NCI-H2171 treated with DMSO at 0.1 percent for 48 hours (cell line): ENCODE data around the gene VTI1A.
"Not testable (repeated sequence)": the region's sequence is repeated elsewhere in the genome, so short reads cannot be mapped to it uniquely, and the experiment has no call there.

ENCODE experiments used
- DNase-seq: peaks from one replicate; lab custom pipeline; 2025; lab: John Stamatoyannopoulos, UW

VTI1A gene

GRCh38 chr10:112835944-112836451, 389.0 kb downstream of the VTI1A start:
- DNase-seq = no peak

- no peak for DNase-seq
Measured at GRCh38 chr10:112838784-112839481, 391.9 kb downstream of the VTI1A start.

GRCh38 chr10:112839928-112840654, 393.1 kb downstream of the VTI1A start:
- DNase-seq = no peak

GRCh38 chr10:112841549-112841948, 394.5 kb downstream of the VTI1A start:
- no peak for DNase-seq

GRCh38 chr10:112842832-112843360, 395.9 kb downstream of the VTI1A start:
- DNase-seq = no peak

- DNase-seq = no peak
Measured at GRCh38 chr10:112843623-112844022, 396.6 kb downstream of the VTI1A start.

- DNase-seq = no peak
Measured at GRCh38 chr10:112844681-112845544, 397.9 kb downstream of the VTI1A start.

GRCh38 chr10:112847778-112848177, 400.8 kb downstream of the VTI1A start:
- DNase-seq = no peak

- DNase-seq = no peak
Measured at GRCh38 chr10:112848228-112848627, 401.2 kb downstream of the VTI1A start.

- DNase-seq = no peak
Measured at GRCh38 chr10:112848868-112849430, 401.9 kb downstream of the VTI1A start.

GRCh38 chr10:112849546-112849945, 402.5 kb downstream of the VTI1A start:
- no peak for DNase-seq

GRCh38 chr10:112851181-112851580, 404.2 kb downstream of the VTI1A start:
- DNase-seq = no peak

- DNase-seq = no peak
Measured at GRCh38 chr10:112851588-112852211, 404.7 kb downstream of the VTI1A start.

- DNase-seq = no peak
Measured at GRCh38 chr10:112852306-112852705, 405.3 kb downstream of the VTI1A start.

- DNase-seq = no peak
Measured at GRCh38 chr10:112855134-112855533, 408.1 kb downstream of the VTI1A start.

GRCh38 chr10:112857493-112857892, 410.5 kb downstream of the VTI1A start:
- DNase-seq = no peak

GRCh38 chr10:112858986-112859651, 412.1 kb downstream of the VTI1A start:
- DNase-seq = no peak

GRCh38 chr10:112859793-112860192, 412.8 kb downstream of the VTI1A start:
- DNase-seq = no peak

- not testable (repeated sequence) for DNase-seq
Measured at GRCh38 chr10:112863461-112863860, 416.4 kb downstream of the VTI1A start.
